ENCODE data around the gene SLC2A14.

The SLC2A14 gene

DNA sequence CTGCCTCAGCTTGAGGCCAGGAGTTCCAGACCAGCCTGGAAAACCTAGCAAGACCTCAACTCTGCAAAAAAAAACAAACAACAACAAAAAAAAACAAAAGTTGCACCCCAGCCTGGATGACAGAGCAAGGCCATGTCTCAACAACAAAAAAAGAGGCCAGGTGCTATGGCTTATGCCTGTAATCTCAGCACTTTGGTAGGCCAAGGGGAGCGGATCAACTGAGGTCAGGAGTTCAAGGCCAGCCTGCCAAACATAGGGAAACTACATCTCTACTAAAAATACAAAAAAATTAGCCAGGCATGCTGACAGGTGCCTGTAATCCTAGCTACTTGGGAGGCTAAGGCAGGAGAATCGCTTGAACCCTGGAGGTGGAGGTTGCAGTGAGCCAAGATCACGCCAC lies 6.5 kb upstream of the SLC2A14 start:
- Histone ChIP-seq H2AFZ (ENCODE audit: low read length) (no peak overlapping the region), H3K4me2 (ENCODE audit: low read length) (no peak overlapping the region), H3K9me3 (ENCODE audit: low read length) (no peaks in the 10 kb centered on the region), H3K36me3 (ENCODE audit: insufficient read depth, low read length) (no peaks in the 10 kb centered on the region), H3K9ac (ENCODE audit: low read length) (no peak overlapping the region), H3K27me3 (ENCODE audit: insufficient read depth, low read length) (no peaks in the 10 kb centered on the region), H3K27ac (ENCODE audit: low read depth, low read length, poor library complexity, severe bottlenecking) (no peak overlapping the region), H4K20me1 (ENCODE audit: insufficient read depth, low read length) (no peaks in the 10 kb centered on the region), H3K79me2 (ENCODE audit: insufficient read depth, low read length) (no peaks in the 10 kb centered on the region), H3K4me3 (ENCODE audit: low read depth, low read length, poor library complexity, severe bottlenecking) (no peak overlapping the region), H3F3A (ENCODE audit: insufficient read depth, low read length) (no peaks in the 10 kb centered on the region), H3K4me1 (ENCODE audit: insufficient read depth, low read length, severe bottlenecking) (no peaks in the 10 kb centered on the region), H3K9me2 (ENCODE audit: low read depth, low read length) (no peaks in the 10 kb centered on the region)
- no peak for TF ChIP-seq EZH2 (IDR thresholded peaks at IDR 0.05; ENCODE audit: borderline replicate concordance, low read length)
- TF ChIP-seq, protein P1, sequence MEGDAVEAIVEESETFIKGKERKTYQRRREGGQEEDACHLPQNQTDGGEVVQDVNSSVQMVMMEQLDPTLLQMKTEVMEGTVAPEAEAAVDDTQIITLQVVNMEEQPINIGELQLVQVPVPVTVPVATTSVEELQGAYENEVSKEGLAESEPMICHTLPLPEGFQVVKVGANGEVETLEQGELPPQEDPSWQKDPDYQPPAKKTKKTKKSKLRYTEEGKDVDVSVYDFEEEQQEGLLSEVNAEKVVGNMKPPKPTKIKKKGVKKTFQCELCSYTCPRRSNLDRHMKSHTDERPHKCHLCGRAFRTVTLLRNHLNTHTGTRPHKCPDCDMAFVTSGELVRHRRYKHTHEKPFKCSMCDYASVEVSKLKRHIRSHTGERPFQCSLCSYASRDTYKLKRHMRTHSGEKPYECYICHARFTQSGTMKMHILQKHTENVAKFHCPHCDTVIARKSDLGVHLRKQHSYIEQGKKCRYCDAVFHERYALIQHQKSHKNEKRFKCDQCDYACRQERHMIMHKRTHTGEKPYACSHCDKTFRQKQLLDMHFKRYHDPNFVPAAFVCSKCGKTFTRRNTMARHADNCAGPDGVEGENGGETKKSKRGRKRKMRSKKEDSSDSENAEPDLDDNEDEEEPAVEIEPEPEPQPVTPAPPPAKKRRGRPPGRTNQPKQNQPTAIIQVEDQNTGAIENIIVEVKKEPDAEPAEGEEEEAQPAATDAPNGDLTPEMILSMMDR (IDR thresholded peaks at IDR 0.05; ENCODE audit: low read length), result no peak

GRCh38 chr12:7877420-7877819 lies 4.7 kb upstream of the SLC2A14 start:
- Histone ChIP-seq H3K9ac (ENCODE audit: low read length) (no peak overlapping the region), H4K20me1 (ENCODE audit: insufficient read depth, low read length) (no peaks in the 10 kb centered on the region), H3F3A (ENCODE audit: insufficient read depth, low read length) (no peaks in the 10 kb centered on the region), H3K27me3 (ENCODE audit: insufficient read depth, low read length) (no peaks in the 10 kb centered on the region), H3K4me1 (ENCODE audit: insufficient read depth, low read length, severe bottlenecking) (no peaks in the 10 kb centered on the region), H3K4me3 (ENCODE audit: low read depth, low read length, poor library complexity, severe bottlenecking) (no peak overlapping the region), H3K9me3 (ENCODE audit: low read length) (no peaks in the 10 kb centered on the region), H3K79me2 (ENCODE audit: insufficient read depth, low read length) (no peaks in the 10 kb centered on the region), H3K36me3 (ENCODE audit: insufficient read depth, low read length) (no peaks in the 10 kb centered on the region), H3K4me2 (ENCODE audit: low read length) (no peak overlapping the region), H3K27ac (ENCODE audit: low read depth, low read length, poor library complexity, severe bottlenecking) (no peak overlapping the region), H2AFZ (ENCODE audit: low read length) (no peak overlapping the region), H3K9me2 (ENCODE audit: low read depth, low read length) (no peaks in the 10 kb centered on the region)
- TF ChIP-seq, protein P1 (IDR thresholded peaks at IDR 0.05; ENCODE audit: low read length), result no peak
- TF ChIP-seq EZH2 (IDR thresholded peaks at IDR 0.05; ENCODE audit: borderline replicate concordance, low read length), result no peak

DNA sequence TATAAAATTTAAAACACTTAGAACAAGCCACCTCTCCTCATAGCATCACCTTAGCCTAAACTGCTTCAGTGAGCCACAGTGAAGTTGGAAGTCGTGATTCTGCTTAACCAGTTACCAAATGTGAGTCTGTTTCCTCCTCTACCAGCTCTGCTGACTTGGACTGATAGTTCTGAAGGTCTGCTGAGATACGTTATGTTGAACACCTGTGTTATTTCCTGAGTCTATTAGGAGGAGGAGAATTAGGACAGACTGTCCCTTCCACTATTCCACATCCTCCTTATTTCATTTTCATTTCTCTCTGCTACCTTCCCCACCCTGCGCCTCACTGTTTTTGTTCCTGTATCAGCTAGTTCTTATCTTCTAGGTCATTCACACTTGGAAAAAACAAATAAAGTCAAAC lies 2.4 kb downstream of the SLC2A14 start:
- H3F3A ChIP-seq (ENCODE audit: insufficient read depth, low read length), result no peaks in the 10 kb centered on the region
- H3K27me3 ChIP-seq (ENCODE audit: insufficient read depth, low read length), result no peaks in the 10 kb centered on the region
- no peak for TF ChIP-seq EZH2 (IDR thresholded peaks at IDR 0.05; ENCODE audit: borderline replicate concordance, low read length)
- TF ChIP-seq, protein P1 (IDR thresholded peaks at IDR 0.05; ENCODE audit: low read length), result no peak
- no peaks in the 10 kb centered on the region for H3K9me3 ChIP-seq (ENCODE audit: low read length)
- H3K79me2 ChIP-seq (ENCODE audit: insufficient read depth, low read length), result no peaks in the 10 kb centered on the region
- H3K4me1 ChIP-seq (ENCODE audit: insufficient read depth, low read length, severe bottlenecking), result no peaks in the 10 kb centered on the region
- H3K4me3 ChIP-seq (ENCODE audit: low read depth, low read length, poor library complexity, severe bottlenecking), result no peak overlapping the region
- H3K9ac ChIP-seq (ENCODE audit: low read length), result no peak overlapping the region
- no peaks in the 10 kb centered on the region for H3K36me3 ChIP-seq (ENCODE audit: insufficient read depth, low read length)
- H3K9me2 ChIP-seq (ENCODE audit: low read depth, low read length), result no peaks in the 10 kb centered on the region
- no peak overlapping the region for H2AFZ ChIP-seq (ENCODE audit: low read length)
- H3K4me2 ChIP-seq (ENCODE audit: low read length), result no peak overlapping the region
- H3K27ac ChIP-seq (ENCODE audit: low read depth, low read length, poor library complexity, severe bottlenecking), result no peak overlapping the region
- no peaks in the 10 kb centered on the region for H4K20me1 ChIP-seq (ENCODE audit: insufficient read depth, low read length)

Measured in OCI-LY1 (cell line).